Glomerular visceral epithelial cell (primary cell): ENCODE measurements around the gene DNAH17.

Experiments
- DNase-seq: peaks from one replicate; pipeline ENCODE4 v3.0.0-alpha.2; 2016; ENCODE audit errors: extremely low spot score

DNAH17 gene

GRCh38 chr17:78449983-78450595, 127.1 kb downstream of the DNAH17 start:
- no peak for DNase-seq

GRCh38 chr17:78448356-78448993, 128.7 kb downstream of the DNAH17 start:
- DNase-seq = no peak

DNA sequence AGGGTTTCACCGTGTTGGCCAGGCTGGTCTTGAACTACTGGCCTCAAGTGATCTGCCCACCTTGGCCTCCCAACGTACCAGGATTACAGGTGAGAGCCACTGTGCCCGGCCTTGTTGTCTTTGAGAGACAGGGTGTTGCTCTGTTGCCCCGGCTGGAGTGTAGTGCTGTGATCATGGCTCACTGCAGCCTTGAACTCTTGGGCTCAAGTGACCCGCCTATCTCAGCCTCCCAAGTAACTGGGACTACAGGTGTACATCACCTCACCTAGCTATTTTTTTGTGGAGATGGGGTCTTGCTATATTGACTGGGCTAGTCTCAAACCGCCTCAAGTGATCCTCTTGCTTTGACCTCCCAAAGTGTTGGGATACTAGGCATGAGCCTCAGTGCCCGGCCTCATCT, 130.4 kb downstream of the DNAH17 start:
- no peak for DNase-seq

GRCh38 chr17:78444392-78444791, 132.8 kb downstream of the DNAH17 start:
- no peak for DNase-seq

- no peak for DNase-seq
Measured at GRCh38 chr17:78442648-78443218, 134.5 kb downstream of the DNAH17 start.

DNA sequence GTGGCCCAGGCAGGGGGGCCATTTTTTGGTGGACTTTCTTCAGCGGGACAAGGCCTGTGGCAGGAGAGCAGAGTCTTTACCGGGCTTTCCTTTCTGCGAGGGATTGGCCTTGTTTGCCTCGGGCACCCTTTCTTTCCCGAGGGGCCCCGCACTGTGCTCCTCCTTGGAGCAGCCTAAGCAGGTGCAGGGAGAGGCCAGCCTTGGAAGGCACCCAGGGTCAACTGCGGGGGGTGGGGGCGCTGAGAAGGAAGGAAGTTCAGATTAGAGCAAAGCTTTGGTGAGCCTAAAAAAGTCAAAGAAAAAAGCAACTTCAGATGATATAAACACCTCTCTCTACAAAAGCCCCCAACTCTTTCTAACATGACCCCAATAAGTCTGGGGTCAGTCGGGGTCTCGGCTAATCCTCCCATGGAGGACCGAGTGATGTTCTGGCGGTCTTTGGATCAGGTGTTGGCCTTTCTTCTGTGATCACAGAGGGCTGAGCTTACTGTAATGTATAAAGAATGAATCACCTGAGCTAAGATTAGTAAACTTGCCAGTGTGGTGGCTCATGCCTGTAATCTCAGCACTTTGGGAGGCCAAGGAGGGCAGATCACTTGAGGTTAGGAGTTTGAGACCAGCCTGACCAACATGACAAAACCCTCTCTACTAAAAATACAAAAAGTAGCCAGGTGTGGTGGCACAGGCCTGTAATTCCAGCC, 135.8 kb downstream of the DNAH17 start:
- no peak for DNase-seq

DNA sequence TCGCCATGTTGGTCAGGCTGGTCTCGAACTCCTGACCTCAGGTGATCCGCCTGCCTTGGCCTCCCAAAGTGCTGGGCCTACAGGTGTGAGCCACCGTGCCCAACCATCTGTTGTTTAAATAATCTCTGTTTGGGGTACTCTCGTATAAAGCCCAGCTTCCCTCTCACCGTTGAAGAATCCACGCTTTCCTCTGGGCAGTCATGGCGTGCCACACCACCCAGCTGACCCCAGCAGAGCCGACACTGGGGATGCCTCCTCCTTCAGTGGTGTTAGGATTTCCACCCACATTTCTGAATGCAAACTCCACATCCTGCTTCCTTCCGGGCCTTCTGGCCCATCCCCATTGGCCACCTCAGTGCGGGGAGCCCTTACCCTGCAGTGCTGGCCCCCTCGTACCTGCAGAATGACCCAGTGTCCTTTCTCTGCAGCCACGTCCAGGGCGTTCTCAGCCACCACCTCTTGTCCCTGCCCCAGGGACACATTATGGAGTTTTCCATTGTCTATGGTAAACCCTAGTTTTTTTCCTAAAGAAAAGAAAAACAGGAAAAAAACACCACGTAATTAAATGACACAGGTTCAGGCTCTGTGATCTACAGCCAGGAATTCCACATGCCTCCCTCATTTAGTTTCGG, 138.4 kb downstream of the DNAH17 start:
- DNase-seq = no peak

GRCh38 chr17:78438271-78438691, 138.9 kb downstream of the DNAH17 start:
- DNase-seq = no peak

DNA sequence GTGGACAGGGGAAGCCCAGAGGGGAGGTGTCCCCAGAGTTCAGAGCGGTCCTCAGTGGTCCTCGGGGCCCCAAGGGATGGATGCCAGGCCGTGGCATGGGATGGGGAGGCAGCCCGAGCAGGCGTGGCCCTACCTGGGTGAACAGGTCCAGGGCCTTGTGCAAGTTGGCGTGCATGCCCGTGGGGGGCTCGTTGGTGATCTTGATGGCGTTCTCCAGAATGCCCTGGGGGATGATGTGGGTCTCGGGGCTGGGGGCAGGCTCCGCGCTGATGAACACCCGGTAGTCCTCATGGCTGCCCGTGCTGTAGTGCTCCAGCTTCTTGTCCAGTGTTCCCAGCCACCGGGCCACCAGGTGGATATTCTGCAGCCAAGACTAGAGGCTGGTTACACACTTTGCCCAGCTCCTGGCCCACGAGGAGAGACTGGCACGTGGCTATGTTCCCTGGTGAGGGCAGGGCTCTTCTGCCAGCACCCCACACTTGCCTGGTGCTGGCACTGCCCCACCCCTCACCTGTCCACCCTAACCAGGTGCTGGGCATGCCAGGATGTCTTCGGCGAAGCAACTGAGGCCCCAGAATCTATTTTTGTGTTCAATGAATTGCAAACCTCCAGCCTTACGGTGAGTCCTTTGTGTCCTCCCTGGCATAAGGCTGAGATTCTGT, 139.6 kb downstream of the DNAH17 start:
- no peak for DNase-seq

DNA sequence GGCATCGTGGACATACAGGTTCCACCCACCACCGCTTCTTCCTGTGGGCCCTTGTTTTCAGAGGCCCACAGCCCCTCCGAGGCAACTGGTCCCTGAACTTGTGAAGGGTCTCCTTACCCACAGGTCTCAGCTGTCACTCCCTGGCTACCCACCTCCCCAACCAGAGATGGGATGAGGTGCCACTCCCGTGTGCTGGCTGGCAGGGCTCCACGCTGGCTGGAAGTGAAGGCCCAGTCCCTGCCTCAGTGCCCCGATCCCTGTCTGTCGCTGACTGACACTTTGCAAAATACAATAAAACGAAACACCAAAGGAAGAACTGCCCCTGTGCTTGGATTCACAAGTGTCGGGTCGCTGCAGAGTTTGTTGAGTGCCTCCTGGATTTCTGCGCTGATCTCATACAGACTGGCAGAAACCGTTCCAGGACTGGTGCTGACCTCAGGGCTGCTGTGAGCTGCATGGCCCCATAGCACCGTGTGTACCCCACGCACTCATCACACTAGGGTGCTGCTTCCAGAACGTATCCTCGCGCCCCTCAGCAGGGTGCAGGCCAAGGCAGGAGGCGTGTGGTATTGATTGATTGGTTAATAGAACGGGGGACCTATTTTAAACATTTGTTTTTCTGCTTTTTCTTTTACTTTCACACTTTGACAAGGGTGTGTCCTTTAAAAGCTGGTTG, 141.7 kb downstream of the DNAH17 start:
- no peak for DNase-seq

DNA sequence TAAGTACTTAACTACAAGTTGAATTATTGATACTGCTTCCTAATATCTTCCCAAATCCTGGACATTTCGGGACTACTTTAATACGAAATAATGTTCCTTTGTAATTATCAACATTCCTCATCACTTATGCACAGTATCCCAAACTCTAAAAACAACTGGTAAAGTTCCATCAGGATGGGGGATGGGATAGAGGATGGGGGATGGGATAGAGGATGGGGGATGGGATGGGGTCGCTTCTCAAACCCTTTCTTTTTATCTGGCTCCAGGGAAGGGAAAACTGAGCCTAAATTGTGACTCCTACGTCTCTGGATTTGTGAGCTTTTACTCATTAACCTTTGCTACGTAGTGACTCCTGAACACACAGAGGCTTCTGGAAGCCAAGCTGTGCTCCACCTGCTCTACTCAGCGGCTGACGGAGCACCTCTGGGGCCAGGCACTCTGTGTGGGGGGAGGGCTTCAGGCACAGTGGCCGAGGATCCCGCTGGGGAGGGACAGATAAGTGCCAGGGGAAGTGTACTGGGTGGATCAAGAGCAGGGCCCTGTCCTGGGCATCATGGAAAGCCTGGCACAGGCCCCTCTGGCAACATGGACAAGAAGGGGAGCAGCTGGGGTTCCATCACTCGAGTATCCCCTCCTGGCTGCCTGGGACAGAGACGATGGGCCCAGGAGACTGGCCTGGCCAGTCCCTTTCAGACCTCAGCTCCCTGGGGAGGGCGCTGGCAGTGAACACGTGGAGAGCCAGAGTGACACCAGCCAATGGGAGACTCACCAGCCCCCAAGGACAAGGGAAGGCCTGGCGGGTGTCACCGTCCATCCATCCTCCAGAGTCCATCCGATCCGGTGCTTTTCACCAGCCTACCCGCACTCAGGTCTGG, 142.5 kb downstream of the DNAH17 start:
- DNase-seq = no peak

GRCh38 chr17:78433780-78434335, 143.3 kb downstream of the DNAH17 start:
- no peak for DNase-seq

GRCh38 chr17:78433013-78433727, 144.0 kb downstream of the DNAH17 start:
- no peak for DNase-seq

DNA sequence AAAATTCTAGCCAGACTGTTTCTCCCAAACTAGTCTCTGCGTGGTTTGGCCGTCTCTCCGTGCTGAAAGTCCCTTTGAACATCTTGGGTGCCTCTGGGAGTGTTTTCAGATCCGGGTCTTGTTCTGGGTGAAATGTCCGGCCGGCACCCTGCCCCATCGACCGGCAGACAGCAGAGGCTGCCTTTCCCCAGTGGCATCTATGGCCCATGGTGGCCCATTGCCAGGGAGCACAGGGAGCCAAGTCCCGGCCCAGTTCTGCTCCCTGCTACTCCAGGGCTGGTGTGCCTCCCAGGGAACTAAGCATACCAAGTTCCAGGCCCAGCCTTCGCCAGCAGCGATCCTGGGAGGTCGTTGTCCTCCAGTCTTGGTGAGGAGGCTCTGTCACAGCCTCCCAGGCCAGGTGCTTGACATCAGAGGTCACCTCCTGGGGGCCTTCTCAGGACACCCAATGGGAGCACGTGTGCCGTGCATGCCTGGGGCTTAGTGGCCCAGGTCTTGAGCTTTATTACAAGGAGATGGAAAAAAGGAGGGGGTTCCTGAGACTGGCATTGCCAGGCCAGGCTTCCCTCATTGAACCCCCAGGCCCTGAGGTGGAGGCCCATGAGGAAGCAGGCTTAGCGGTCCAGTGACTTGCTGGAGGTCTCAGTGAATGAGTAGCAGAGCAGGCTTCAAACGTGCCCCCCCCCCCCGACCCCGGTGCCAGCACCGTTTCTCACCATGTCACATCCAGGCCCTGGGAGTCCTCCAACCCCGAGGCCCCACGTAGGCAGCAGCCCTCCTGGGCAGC, 144.8 kb downstream of the DNAH17 start:
- no peak for DNase-seq

DNA sequence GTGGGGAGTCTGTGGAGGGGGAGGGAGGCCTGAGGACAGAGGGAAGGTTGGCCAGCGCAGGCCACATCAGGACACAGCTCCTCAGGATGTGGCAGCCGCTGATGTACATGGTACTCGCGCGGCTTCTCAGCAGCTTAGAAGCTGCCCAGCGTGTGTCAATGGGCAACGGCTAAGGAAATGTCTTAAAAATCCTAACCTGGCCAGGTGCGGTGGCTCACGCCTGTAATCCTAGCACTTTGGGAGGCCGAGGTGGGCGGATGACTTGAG, 145.6 kb downstream of the DNAH17 start:
- DNase-seq = no peak

- DNase-seq = no peak
Measured at GRCh38 chr17:78430892-78431691, 146.1 kb downstream of the DNAH17 start.

- DNase-seq = no peak
Measured at GRCh38 chr17:78429618-78429995, 147.6 kb downstream of the DNAH17 start.
